Measurements from ENCODE around the gene RCOR1. TPM values are rescaled to one million over a fixed set of nuclear protein-coding genes. Genes with fewer than 3 reads are reported as not detected.

The RCOR1 gene
- polyA plus RNA-seq, 6 donors from 2014 or later, result 0.78 to 2.6 (median 1.6) TPM

DNA sequence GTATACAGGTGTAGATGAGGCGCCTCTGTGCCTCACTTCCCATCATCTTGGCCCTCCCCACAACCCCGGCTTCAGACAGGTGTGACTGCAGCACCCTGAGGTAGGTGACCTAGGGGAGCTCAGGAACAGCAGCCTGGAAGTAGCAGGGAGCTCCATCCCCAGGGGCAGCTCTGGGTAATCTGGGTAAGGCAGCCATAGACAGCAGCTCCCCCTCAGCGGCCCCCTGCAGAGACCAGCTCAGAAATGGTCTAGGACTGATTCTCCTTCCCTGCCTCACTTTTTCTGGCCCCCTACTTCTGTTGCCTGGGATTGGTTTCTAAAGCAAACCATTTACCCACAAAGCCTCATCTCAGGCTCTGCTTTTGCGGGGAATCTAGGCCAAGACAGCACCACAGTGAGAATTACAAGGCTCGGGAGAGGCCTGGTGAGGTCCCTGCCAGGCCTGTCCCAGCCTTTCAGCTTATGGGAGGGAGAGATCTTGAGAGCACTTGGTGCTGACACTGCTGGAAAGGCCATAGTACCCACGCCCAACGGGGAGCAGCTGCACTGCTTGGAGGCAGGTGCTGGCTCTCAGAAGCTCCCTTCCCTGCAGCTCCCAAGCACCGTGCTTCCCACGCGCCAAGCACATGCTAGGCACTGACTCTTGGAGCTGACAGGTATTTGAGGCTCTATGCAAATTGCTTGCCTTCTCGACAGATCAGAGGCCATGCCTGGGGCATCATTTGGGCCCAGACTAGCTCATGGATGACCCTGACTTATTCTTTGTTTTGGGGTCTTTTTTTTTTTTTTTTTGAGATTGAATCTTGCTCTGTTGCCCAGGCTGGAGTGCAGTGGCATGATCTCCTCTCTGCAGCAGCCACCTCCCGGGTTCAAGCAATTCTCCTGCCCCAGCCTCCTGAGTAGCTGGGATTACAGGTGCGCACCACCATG is 139.7 kb downstream of the RCOR1 start:
- Mint-ChIP-seq H3K9me3 (no peaks in the 10 kb centered on the region), H3K4me1 (peaks cover 0 to 6% (median 4%) of the 10 kb centered on the region in 3 donors), H3K27me3 (no peaks in the 10 kb centered on the region), H3K36me3 (peaks cover 4 to 5% of the 10 kb centered on the region in 2 donors), H3K27ac (no peak overlapping the region), H3K4me3 (no peak overlapping the region)
- ATAC-seq (ENCODE audit: low read depth in 2 of 2) (no peak), DNase-seq (no peak)

GRCh38 chr14:102732924-102733323 is 140.5 kb downstream of the RCOR1 start:
- Mint-ChIP-seq H3K27me3 (no peaks in the 10 kb centered on the region), H3K4me1 (peaks cover 0 to 6% (median 4%) of the 10 kb centered on the region in 3 donors), H3K36me3 (no peaks in the 10 kb centered on the region), H3K9me3 (no peaks in the 10 kb centered on the region), H3K27ac (peak overlapping the region in 4 of 6 donors; percentile 61 to 80 (median 72)), H3K4me3 (peak overlapping the region in 1 of 8 donors; percentile 47)
- ATAC-seq (ENCODE audit: low read depth in 2 of 2) (no peak), DNase-seq (no peak)

- H3K4me1 Mint-ChIP-seq, result peaks cover 0 to 6% (median 4%) of the 10 kb centered on the region in 3 donors
- DNase-seq (no peak), ATAC-seq (ENCODE audit: low read depth in 2 of 2) (no peak)
- no peaks in the 10 kb centered on the region for H3K27me3 Mint-ChIP-seq
- peak overlapping the region in 5 of 6 donors; percentile 61 to 80 (median 72) for H3K27ac Mint-ChIP-seq
- no peaks in the 10 kb centered on the region for H3K36me3 Mint-ChIP-seq
- no peaks in the 10 kb centered on the region for H3K9me3 Mint-ChIP-seq
- no peak overlapping the region for H3K4me3 Mint-ChIP-seq
These were observed 140.9 kb downstream of the RCOR1 start for GRCh38 chr14:102733326-102733725.

DNA sequence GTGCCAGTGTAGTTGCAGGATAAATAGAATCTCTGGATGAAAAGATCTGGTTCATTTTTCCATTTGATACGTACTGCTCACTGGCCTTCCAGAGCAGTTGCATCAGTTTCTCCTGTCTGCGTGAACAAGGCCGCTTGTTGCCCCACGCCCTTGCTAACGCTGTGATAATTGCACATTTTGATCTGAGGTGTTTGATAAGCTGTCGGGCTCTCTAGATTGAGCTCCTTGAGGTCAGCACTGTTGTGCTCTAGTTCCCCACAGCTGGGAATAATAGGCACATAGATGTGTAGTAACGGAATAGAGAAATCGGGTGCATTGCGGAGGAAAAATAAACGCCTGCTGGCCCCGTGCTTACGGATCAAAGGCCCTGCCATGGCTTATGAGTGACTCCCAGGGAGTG is 142.0 kb downstream of the RCOR1 start:
- no peak for DNase-seq
- H3K27me3 Mint-ChIP-seq, result no peaks in the 10 kb centered on the region
- no peaks in the 10 kb centered on the region for H3K36me3 Mint-ChIP-seq
- peak overlapping the region in 1 of 8 donors; percentile 4 for H3K4me3 Mint-ChIP-seq
- H3K27ac Mint-ChIP-seq, result peak overlapping the region in 2 of 6 donors; percentile 26 to 47
- no peak for ATAC-seq (ENCODE audit: low read depth in 2 of 2)
- no peaks in the 10 kb centered on the region for H3K9me3 Mint-ChIP-seq
- H3K4me1 Mint-ChIP-seq, result peaks cover 0 to 6% (median 4%) of the 10 kb centered on the region in 3 donors

DNA sequence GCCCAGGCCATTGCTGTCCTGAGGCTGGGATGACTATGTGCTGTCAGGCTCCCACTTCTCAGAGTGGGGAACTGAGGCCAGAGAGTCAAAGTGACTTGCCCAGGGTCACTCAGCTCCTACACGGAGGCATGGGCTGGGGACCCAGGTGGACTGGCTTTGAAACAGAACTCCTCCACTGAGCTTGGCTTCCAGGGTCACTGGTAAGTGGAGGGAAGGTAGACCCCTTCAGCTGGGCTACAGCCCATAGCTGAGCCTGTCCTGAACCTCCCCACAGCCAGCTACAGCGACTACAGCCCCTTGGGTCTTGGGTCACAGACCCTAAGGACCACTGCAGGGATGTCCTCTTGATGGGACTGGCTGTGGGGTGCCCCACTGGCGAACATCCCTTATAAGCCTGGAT is 144.5 kb downstream of the RCOR1 start:
- H3K4me3 Mint-ChIP-seq, result peak overlapping the region in 1 of 8 donors; percentile 1
- H3K36me3 Mint-ChIP-seq, result no peaks in the 10 kb centered on the region
- ATAC-seq (ENCODE audit: low read depth in 2 of 2) (no peak), DNase-seq (no peak)
- H3K4me1 Mint-ChIP-seq, result peaks cover 0 to 6% (median 4%) of the 10 kb centered on the region in 3 donors
- no peaks in the 10 kb centered on the region for H3K27me3 Mint-ChIP-seq
- H3K9me3 Mint-ChIP-seq, result peaks cover 0 to 8% (median 3%) of the 10 kb centered on the region in 7 donors
- H3K27ac Mint-ChIP-seq, result no peak overlapping the region

DNA sequence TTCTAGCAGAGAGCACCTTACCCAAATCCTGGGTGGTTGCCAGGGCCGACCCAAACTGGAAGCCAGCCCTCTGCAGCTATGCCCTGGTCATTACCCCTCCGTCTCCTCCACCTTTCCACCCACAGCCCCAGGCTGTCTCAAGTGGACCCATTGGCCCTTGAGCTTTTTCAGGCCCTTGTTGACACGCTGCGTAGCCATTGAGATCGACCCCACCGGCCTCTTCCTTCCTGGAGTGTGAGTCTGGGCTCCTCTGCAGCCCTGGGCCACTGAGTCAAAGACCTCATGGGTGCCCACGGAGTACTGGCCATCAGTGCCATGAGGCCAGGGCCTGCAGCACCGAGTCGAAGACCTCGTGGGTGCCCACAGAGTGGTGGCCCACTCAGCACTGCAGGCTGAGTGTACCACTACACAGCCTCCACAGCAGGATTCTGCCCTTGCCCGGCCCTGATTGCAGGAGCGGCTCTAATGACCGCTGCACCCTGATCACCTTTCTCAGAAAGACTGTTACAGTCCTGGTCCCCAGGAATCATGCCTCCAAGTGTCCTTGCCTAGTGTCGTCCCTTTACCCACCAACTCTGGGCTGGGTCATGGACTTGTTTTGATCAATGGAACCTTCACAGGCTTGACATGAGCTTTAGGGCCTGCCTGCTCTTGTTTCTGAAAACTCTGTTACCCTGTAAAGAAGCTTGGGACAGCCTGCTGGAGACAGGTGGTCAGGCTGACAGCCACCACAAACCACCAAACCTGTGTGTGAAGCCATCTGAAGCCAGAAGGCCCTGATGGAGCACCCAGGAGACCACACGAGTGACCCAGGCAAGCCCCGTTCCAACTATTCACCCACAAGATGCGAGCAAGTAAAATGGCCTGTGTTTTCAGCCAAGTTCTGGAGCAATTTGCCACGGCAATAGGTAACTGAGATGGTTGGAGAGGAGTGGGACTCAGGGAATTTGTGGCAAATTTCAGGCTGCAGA is 145.2 kb downstream of the RCOR1 start:
- DNase-seq (no peak), ATAC-seq (ENCODE audit: low read depth in 2 of 2) (no peak)
- Mint-ChIP-seq H3K4me3 (peak overlapping the region in 1 of 8 donors; percentile 1), H3K36me3 (no peaks in the 10 kb centered on the region), H3K4me1 (peaks cover 0 to 6% (median 4%) of the 10 kb centered on the region in 3 donors), H3K27me3 (no peaks in the 10 kb centered on the region), H3K27ac (peak overlapping the region in 3 of 6 donors; percentile 16 to 91 (median 19)), H3K9me3 (peaks cover 0 to 10% (median 4%) of the 10 kb centered on the region in 7 donors)

GRCh38 chr14:102738373-102739189 is 146.1 kb downstream of the RCOR1 start:
- peak overlapping the region in 2 of 6 donors; percentile 33 to 34 for H3K27ac Mint-ChIP-seq
- DNase-seq, result no peak
- peaks cover 0 to 4% (median 2%) of the 10 kb centered on the region in 3 donors for H3K4me1 Mint-ChIP-seq
- no peaks in the 10 kb centered on the region for H3K27me3 Mint-ChIP-seq
- no peak overlapping the region for H3K4me3 Mint-ChIP-seq
- no peak for ATAC-seq (ENCODE audit: low read depth in 2 of 2)
- peaks cover 0 to 18% (median 9%) of the 10 kb centered on the region in 7 donors for H3K9me3 Mint-ChIP-seq
- peaks cover 0 to 4% of the 10 kb centered on the region in 2 donors for H3K36me3 Mint-ChIP-seq

- Mint-ChIP-seq H3K4me3 (no peak overlapping the region), H3K36me3 (peaks cover 0 to 5% of the 10 kb centered on the region in 2 donors), H3K9me3 (peaks cover 0 to 18% (median 9%) of the 10 kb centered on the region in 7 donors), H3K4me1 (peaks cover 0 to 4% (median 0%) of the 10 kb centered on the region in 3 donors), H3K27me3 (no peaks in the 10 kb centered on the region), H3K27ac (peak overlapping the region in 2 of 6 donors; percentile 34 to 81)
- no peak for DNase-seq
- no peak for ATAC-seq (ENCODE audit: low read depth in 2 of 2)
These were observed 146.7 kb downstream of the RCOR1 start for GRCh38 chr14:102739190-102739469.

- ATAC-seq (ENCODE audit: low read depth in 2 of 2), result no peak
- Mint-ChIP-seq H3K27ac (peak overlapping the region in 1 of 6 donors; percentile 15), H3K36me3 (peaks cover 0 to 5% of the 10 kb centered on the region in 2 donors), H3K4me1 (no peaks in the 10 kb centered on the region), H3K27me3 (no peaks in the 10 kb centered on the region), H3K4me3 (no peak overlapping the region), H3K9me3 (peaks cover 0 to 13% (median 4%) of the 10 kb centered on the region in 7 donors)
- no peak for DNase-seq
These were observed 154.4 kb downstream of the RCOR1 start for GRCh38 chr14:102746634-102747438.

DNA sequence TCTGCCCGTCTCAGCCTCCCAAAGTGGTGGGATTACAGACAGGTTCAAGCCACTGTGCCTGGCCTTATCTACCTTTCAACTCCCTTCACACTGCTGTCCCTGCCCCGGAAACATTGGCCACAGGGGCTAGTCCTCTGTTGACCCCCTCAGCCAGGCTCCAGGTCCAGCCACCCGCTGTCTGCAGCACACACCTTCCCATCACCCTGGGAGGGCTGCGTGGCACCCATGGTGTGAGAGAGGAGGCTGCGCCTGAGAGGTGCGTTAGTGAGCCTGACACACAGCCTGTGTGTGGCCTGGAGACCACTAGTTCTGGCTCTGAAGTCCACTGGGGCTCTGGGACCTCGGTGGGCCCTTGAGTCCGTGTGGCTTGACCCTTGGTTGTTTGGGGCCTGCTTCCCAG is 156.4 kb downstream of the RCOR1 start:
- Mint-ChIP-seq H3K36me3 (no peaks in the 10 kb centered on the region), H3K4me1 (peaks cover 9 to 11% (median 11%) of the 10 kb centered on the region in 3 donors), H3K27me3 (no peaks in the 10 kb centered on the region), H3K9me3 (no peaks in the 10 kb centered on the region), H3K27ac (peak overlapping the region in 1 of 6 donors; percentile 42), H3K4me3 (peak overlapping the region in 1 of 8 donors; percentile 68)
- no peak for DNase-seq
- ATAC-seq (ENCODE audit: low read depth in 2 of 2), result no peak

GRCh38 chr14:102749393-102750305 is 157.2 kb downstream of the RCOR1 start:
- Mint-ChIP-seq H3K36me3 (no peaks in the 10 kb centered on the region), H3K4me1 (peaks cover 16 to 20% (median 19%) of the 10 kb centered on the region in 3 donors), H3K27ac (peak overlapping the region in 1 of 6 donors; percentile 52), H3K4me3 (no peak overlapping the region), H3K9me3 (no peaks in the 10 kb centered on the region), H3K27me3 (no peaks in the 10 kb centered on the region)
- ATAC-seq (ENCODE audit: low read depth in 2 of 2), result no peak
- DNase-seq, result no peak
